H1 (cell line): ENCODE results near the gene SEMA3C. TPM values are rescaled to one million over a fixed set of nuclear protein-coding genes. Genes with fewer than 3 reads are reported as not detected.

ENCODE experiments used
- CTCF ChIA-PET: fragments of 300-600 bp; sonication (Branson Sonifier 250); formaldehyde crosslinking; loops from one replicate; lab custom pipeline; 2021; ENCODE audit not compliant: partially characterized antibody; lab: Charles Lee
- POLR2A ChIA-PET: fragments of 300-600 bp; sonication (Branson Sonifier 250); formaldehyde crosslinking; loops from one replicate; lab custom pipeline; 2021; ENCODE audit warnings: inconsistent platforms; ENCODE audit not compliant: partially characterized antibody; lab: Charles Lee
- DNase-seq, 2 experiments: peaks; one replicate each; pipeline versions ENCODE4 v3.0.0 to v3.0.0-alpha.2; 2010 to 2022; ENCODE audit warnings: low spot score in 2 of 2, low read depth in 1 of 2, mixed read lengths in 1 of 2
- FAIRE-seq: peaks from 2 replicates; lab custom pipeline; 2011; peaks lifted over from hg19 to GRCh38; lab: Jason Lieb, UNC
- H2AFZ ChIP-seq: 2 replicates; pipeline ENCODE4 v1.8.1; 2012; ENCODE audit warnings: low read length, inconsistent platforms
- H2AK5ac ChIP-seq: 2 replicates; pipeline ENCODE4 v1.6.1; 2013; ENCODE audit warnings: low read depth, low read length
- H2BK120ac ChIP-seq: replicated peaks from 2 replicates; pipeline ENCODE3; 2013; ENCODE audit warnings: low read depth, low read length, inconsistent platforms
- H2BK12ac ChIP-seq: 2 replicates; pipeline ENCODE4 v1.6.1; 2013; ENCODE audit warnings: low read depth, low read length
- H2BK15ac ChIP-seq: 2 replicates; pipeline ENCODE4 v1.6.1; 2013; ENCODE audit warnings: low read length
- H2BK20ac ChIP-seq: 2 replicates; pipeline ENCODE4 v1.6.1; 2013; ENCODE audit warnings: low read length
- H2BK5ac ChIP-seq: 2 replicates; pipeline ENCODE4 v1.6.1; 2013; ENCODE audit warnings: low read depth, low read length
- H3K14ac ChIP-seq: 2 replicates; pipeline ENCODE4 v1.6.1; 2013; ENCODE audit warnings: inconsistent platforms; ENCODE audit not compliant: insufficient read length
- H3K18ac ChIP-seq: 2 replicates; pipeline ENCODE4 v1.6.1; 2013; ENCODE audit warnings: low read length; ENCODE audit errors: extremely low read depth
- H3K23ac ChIP-seq: 2 replicates; pipeline ENCODE4 v1.6.1; 2013; ENCODE audit warnings: inconsistent platforms; ENCODE audit not compliant: insufficient read length
- H3K23me2 ChIP-seq: 2 replicates; pipeline ENCODE4 v1.6.1; 2013; ENCODE audit warnings: low read depth, low read length
- H3K27ac ChIP-seq: 2 replicates; pipeline ENCODE4 v1.6.1; 2011; ENCODE audit warnings: low read depth, low read length, inconsistent platforms
- H3K27me3 ChIP-seq, 4 experiments: replicated peaks in 1 of 4; 1 replicate in 1 of 4; 2 replicates in 3 of 4; pipeline versions ENCODE4 v1.6.1 to v1.8.1; 2011 to 2013; ENCODE audit warnings: low read length in 3 of 4, mild to moderate bottlenecking in 3 of 4, inconsistent platforms in 2 of 4, mixed read lengths in 2 of 4, moderate library complexity in 1 of 4; ENCODE audit not compliant: control insufficient read depth in 3 of 4, insufficient read depth in 3 of 4; ENCODE audit errors: extremely low read depth in 1 of 4
- H3K36me3 ChIP-seq, 4 experiments: 2 replicates each; pipeline versions ENCODE4 v1.6.1 to v1.8.1; 2011 to 2013; ENCODE audit warnings: mild to moderate bottlenecking in 4 of 4, low read length in 3 of 4, moderate library complexity in 2 of 4, control low read depth in 1 of 4, inconsistent platforms in 1 of 4; ENCODE audit not compliant: insufficient read depth in 4 of 4, control insufficient read depth in 2 of 4
- H3K4ac ChIP-seq: replicated peaks from 2 replicates; pipeline ENCODE3; 2013; ENCODE audit warnings: low read length, low read depth, mixed read lengths, inconsistent platforms; ENCODE audit not compliant: insufficient read length
- H3K4me1 ChIP-seq, 4 experiments: replicated peaks in 1 of 4; 1 replicate in 1 of 4; 2 replicates in 3 of 4; pipeline versions ENCODE4 v1.6.1 to v1.8.1; 2011 to 2013; ENCODE audit warnings: low read length in 3 of 4, inconsistent platforms in 2 of 4, mixed read lengths in 1 of 4; ENCODE audit not compliant: insufficient read depth in 4 of 4, control insufficient read depth in 3 of 4
- H3K4me2 ChIP-seq, 2 experiments: 2 replicates each; pipeline versions ENCODE4 v1.6.1 to v1.8.1; 2011 to 2013; ENCODE audit warnings: low read depth in 2 of 2, low read length in 2 of 2, control low read depth in 1 of 2, inconsistent platforms in 1 of 2, mild to moderate bottlenecking in 1 of 2; ENCODE audit not compliant: insufficient read depth in 1 of 2
- H3K4me3 ChIP-seq, 4 experiments: fragments of 200-600, 300-600 bp in 1 of 4; sonication (generic), shearing (Covaris generic), sonication (Bioruptor Twin) in 1 of 4; 2 replicates each; pipeline versions ENCODE4 v1.5.1 to v1.8.1; 2011 to 2016; ENCODE audit warnings: low read length in 4 of 4, low read depth in 3 of 4, control low read depth in 2 of 4, inconsistent platforms in 2 of 4, mild to moderate bottlenecking in 2 of 4, mixed read lengths in 1 of 4, moderate library complexity in 1 of 4; ENCODE audit not compliant: insufficient read depth in 2 of 4; ENCODE audit errors: extremely low read depth in 1 of 4
- H3K56ac ChIP-seq: replicated peaks from 2 replicates; pipeline ENCODE3; 2013; ENCODE audit warnings: low read depth, mild to moderate bottlenecking, mixed read lengths, low read length, inconsistent platforms; ENCODE audit not compliant: insufficient read length
- H3K79me1 ChIP-seq: 2 replicates; pipeline ENCODE4 v1.6.1; 2013; ENCODE audit warnings: low read depth, low read length, control low read depth
- H3K79me2 ChIP-seq, 2 experiments: 2 replicates each; pipeline versions ENCODE4 v1.6.1 to v1.8.1; 2012 to 2013; ENCODE audit warnings: low read length in 2 of 2, mild to moderate bottlenecking in 2 of 2, inconsistent platforms in 1 of 2; ENCODE audit not compliant: insufficient read depth in 2 of 2, control insufficient read depth in 1 of 2
- H3K9ac ChIP-seq, 4 experiments: replicated peaks in 1 of 4; 1 replicate in 1 of 4; 2 replicates in 3 of 4; pipeline versions ENCODE4 v1.6.1 to v1.8.1; 2011 to 2013; ENCODE audit warnings: low read depth in 3 of 4, low read length in 3 of 4, control low read depth in 2 of 4, mild to moderate bottlenecking in 2 of 4, moderate library complexity in 2 of 4, inconsistent platforms in 1 of 4; ENCODE audit errors: extremely low read depth in 1 of 4
- H3K9me3 ChIP-seq, 2 experiments: 2 replicates each; pipeline versions ENCODE4 v1.6.1 to v1.8.1; 2012 to 2013; ENCODE audit warnings: mild to moderate bottlenecking in 2 of 2, moderate library complexity in 2 of 2, control low read depth in 1 of 2, inconsistent platforms in 1 of 2, low read depth in 1 of 2, low read length in 1 of 2, mixed read lengths in 1 of 2; ENCODE audit not compliant: insufficient read depth in 2 of 2
- H4K20me1 ChIP-seq, 2 experiments: replicated peaks in 1 of 2; 2 replicates each; pipeline versions ENCODE3 to v1.8.1; 2011 to 2013; ENCODE audit warnings: inconsistent platforms in 2 of 2, low read length in 2 of 2, mild to moderate bottlenecking in 1 of 2; ENCODE audit not compliant: insufficient read depth in 2 of 2, control insufficient read depth in 1 of 2
- H4K5ac ChIP-seq: 2 replicates; pipeline ENCODE4 v1.6.1; 2013; ENCODE audit warnings: low read length, low read depth, mixed read lengths, inconsistent platforms; ENCODE audit not compliant: insufficient read length
- H4K8ac ChIP-seq: 2 replicates; pipeline ENCODE4 v1.8.0; 2013; ENCODE audit warnings: mild to moderate bottlenecking, moderate library complexity, low read length, inconsistent platforms; ENCODE audit not compliant: insufficient read depth; ENCODE audit errors: extremely low read depth
- H4K91ac ChIP-seq: replicated peaks from 2 replicates; pipeline ENCODE3; 2013; ENCODE audit warnings: low read length, mixed read lengths, inconsistent platforms; ENCODE audit not compliant: insufficient read length
- PHF8 ChIP-seq: fragments of 200-600 bp; sonication (generic); conservative IDR thresholded peaks from 2 replicates; pipeline ENCODE4 v1.7.1; 2012; ENCODE audit warnings: low read depth, mild to moderate bottlenecking, inconsistent platforms, low read length, moderate library complexity
- SIN3A ChIP-seq, 2 experiments: IDR thresholded peaks in 1 of 2; conservative IDR thresholded peaks in 1 of 2; 2 replicates each; pipeline ENCODE4 v1.6.1; 2011 to 2012; ENCODE audit warnings: low read length in 2 of 2, improper control_type of control experiment in 1 of 2, low read depth in 1 of 2, mild to moderate bottlenecking in 1 of 2
- WGBS, 2 experiments: shearing (Covaris generic) in 1 of 2; methylation state at CpG; one replicate each; pipeline versions ENCODE4 v1.1.6 to v1.1.7; 2013 to 2015; ENCODE audit warnings: low lambda C conversion rate in 2 of 2, mixed read lengths in 2 of 2, inconsistent platforms in 1 of 2, low coverage in 1 of 2, missing lambda C conversion rate in 1 of 2; ENCODE audit not compliant: insufficient replicate concordance in 2 of 2, insufficient coverage in 1 of 2, insufficient read length in 1 of 2; ENCODE audit errors: extremely low coverage in 1 of 2, missing lambda C conversion rate in 1 of 2; 5-methylcytosine and 5-hydroxymethylcytosine counted together
- polyA plus RNA-seq, 7 experiments: library from polyadenylated mRNA; depleted of rRNA in 3 of 7; stranded (reverse) in 5 of 7; unstranded in 2 of 7; fragments of >200 nt in 5 of 7; fragments of 200-250 nt in 2 of 7; gene quantifications; 1 replicate in 5 of 7; 2 replicates in 1 of 7; 4 replicates in 1 of 7; pipeline versions ENCODE4 v1.2.1 to v1.2.3, GENCODE V29; 2011 to 2013; ENCODE audit warnings: missing spikeins in 2 of 7, mixed read lengths in 2 of 7
- total RNA-seq: library from RNA; stranded (reverse); fragmentation: NEBNext Ultra II Directional; extraction: Animal tissue kit (Norgen Biotek cat#: 25700); gene quantifications from 2 replicates; pipeline ENCODE4 v1.2.1, GENCODE V29; 2021

SEMA3C gene
- total and polyA plus RNA-seq, 2 of the 8 experiments (the other 6 are each of a cell fraction or from before 2014, with no cell fraction given) = 0.15 to 1.4 TPM

DNA sequence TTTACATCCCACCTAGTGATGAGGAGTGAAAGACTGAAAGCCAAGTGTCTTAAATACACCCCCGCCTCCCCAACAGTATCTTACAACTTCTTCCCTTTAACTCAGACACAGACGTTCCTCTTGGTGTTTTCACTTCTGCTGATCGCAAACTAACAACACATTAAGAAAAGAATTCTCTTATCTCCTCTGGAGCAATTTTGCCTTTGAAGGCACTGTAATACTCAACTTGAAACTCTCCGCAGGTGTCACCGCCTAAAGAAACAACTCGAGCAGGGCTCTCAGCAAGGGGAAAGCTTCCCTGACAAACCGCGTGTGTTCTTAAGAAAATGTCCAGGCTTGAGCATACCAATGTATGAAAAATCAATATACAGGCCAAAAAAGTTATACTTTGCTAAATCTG, 452 bp downstream of the SEMA3C start:
- peak overlapping the region; percentile 82 for H2AFZ ChIP-seq

More for the DNA sequence above, 452 bp downstream of the SEMA3C start:
- Histone ChIP-seq H3K23ac (no peak overlapping the region), H3K4me3 (peak overlapping the region; percentile 50 to 64 (median 56)), H3K27ac (no peak overlapping the region), H3K79me2 (no peaks in the 10 kb centered on the region), H2BK15ac (no peak overlapping the region), H3K9me3 (no peaks in the 10 kb centered on the region), H3K4me1 (peaks cover 0 to 5% (median 2%) of the 10 kb centered on the region in 4 experiments; a peak in 3 of 7 replicates), H3K36me3 (no peaks in the 10 kb centered on the region), H2BK12ac (no peak overlapping the region), H3K4ac (no peak overlapping the region), H2AK5ac (no peak overlapping the region), H4K91ac (no peak overlapping the region), H4K5ac (no peak overlapping the region), H3K56ac (no peak overlapping the region), H3K18ac (no peak overlapping the region), H4K8ac (no peak overlapping the region), H3K79me1 (no peaks in the 10 kb centered on the region), H3K9ac (peak overlapping the region in 2 of 4 experiments; percentile 13 to 60; a peak in 2 of 7 replicates), H3K14ac (no peak overlapping the region), H2BK5ac (no peak overlapping the region), H4K20me1 (no peaks in the 10 kb centered on the region), H3K23me2 (peaks cover 5% of the 10 kb centered on the region; the same call in 1 of the 2 replicates), H3K4me2 (peak overlapping the region; percentile 81 to 90), H3K27me3 (peaks cover 0 to 6% (median 4%) of the 10 kb centered on the region in 4 experiments; a peak in 4 of 7 replicates), H2BK120ac (no peak overlapping the region), H2BK20ac (no peak overlapping the region)
- DNase-seq (no peak), FAIRE-seq (no peak)
- POLR2A ChIA-PET = interaction anchor here (1.8 kb wide), 1 partner anchor 9 kb away, joined by 6 read pairs; no protein-coding TSS in a partner anchor
- WGBS, 2 experiments = 8% methylated on average over 8 of the region's 8 CpGs; no CpG with 5 or more reads in 1 of the 2 experiments
- CTCF ChIA-PET = interaction anchor here (0.7 to 4.0 kb wide), 5 partner anchors 8 to 552 kb away, joined by 3 to 17 read pairs (median 6); no protein-coding TSS in a partner anchor
- TF ChIP-seq SIN3A (conservative IDR thresholded peaks at IDR 0.05 in 1 of 2, IDR thresholded peaks at IDR 0.05 in 1 of 2; ENCODE audit: low read depth in 1 of 2, low read length in 2 of 2) (0 out of 4 replicates have a peak, but pooled peaks of 1 of the 2 experiments have one; percentile 34), PHF8 (no peak)
